ENCODE results near the gene BOD1.

Gene BOD1

GRCh38 chr5:173616577-173617118 lies at the start of gene BOD1:
TSS of gene BOD1 (minus strand) at chr5:173616650. CDS start at chr5:173616436, 214 bp downstream.
- in situ Hi-C loops (cut with MboI; ENCODE audit: low pct_unique_long_range_greater_than_20kb, low sequenced_read_pairs, unreplicated experiment): loop anchor here (25.0 kb wide), 1 partner anchor 696 kb away; no protein-coding TSS in a partner anchor

GRCh38 chr5:173665326-173665725 lies 48.9 kb upstream of the BOD1 start:
- in situ Hi-C loops (cut with MboI; ENCODE audit: low pct_unique_long_range_greater_than_20kb, low sequenced_read_pairs, unreplicated experiment): no loop called here
- TF ChIP-seq CTCF (IDR thresholded peaks at IDR 0.05; ENCODE audit: extremely low read depth, insufficient read depth, missing control alignments): no peak
- DNase-seq (ENCODE audit: low spot score): no peak

More at GRCh38 chr5:173616577-173617118, at the start of gene BOD1:
- TF ChIP-seq CTCF (IDR thresholded peaks at IDR 0.05; ENCODE audit: extremely low read depth, insufficient read depth, missing control alignments): no peak
- peak; percentile 94 for DNase-seq (ENCODE audit: low spot score)

- DNase-seq (ENCODE audit: low spot score): no peak
- no peak for TF ChIP-seq CTCF (IDR thresholded peaks at IDR 0.05; ENCODE audit: extremely low read depth, insufficient read depth, missing control alignments)
- in situ Hi-C loops (cut with MboI; ENCODE audit: low pct_unique_long_range_greater_than_20kb, low sequenced_read_pairs, unreplicated experiment): no loop called here
These were observed 47.7 kb upstream of the BOD1 start for GRCh38 chr5:173664154-173664526.

GRCh38 chr5:173663352-173664153 lies 47.1 kb upstream of the BOD1 start:
- TF ChIP-seq CTCF (IDR thresholded peaks at IDR 0.05; ENCODE audit: extremely low read depth, insufficient read depth, missing control alignments): no peak
- in situ Hi-C loops (cut with MboI; ENCODE audit: low pct_unique_long_range_greater_than_20kb, low sequenced_read_pairs, unreplicated experiment): no loop called here
- no peak for DNase-seq (ENCODE audit: low spot score)

GRCh38 chr5:173662581-173663351 lies 46.3 kb upstream of the BOD1 start:
- TF ChIP-seq CTCF (IDR thresholded peaks at IDR 0.05; ENCODE audit: extremely low read depth, insufficient read depth, missing control alignments): no peak
- in situ Hi-C loops (cut with MboI; ENCODE audit: low pct_unique_long_range_greater_than_20kb, low sequenced_read_pairs, unreplicated experiment): no loop called here
- no peak for DNase-seq (ENCODE audit: low spot score)

- in situ Hi-C loops (cut with MboI; ENCODE audit: low pct_unique_long_range_greater_than_20kb, low sequenced_read_pairs, unreplicated experiment): no loop called here
- no peak for TF ChIP-seq CTCF (IDR thresholded peaks at IDR 0.05; ENCODE audit: extremely low read depth, insufficient read depth, missing control alignments)
These were observed 44.2 kb upstream of the BOD1 start for GRCh38 chr5:173660481-173661280.

More at GRCh38 chr5:173660481-173661280, 44.2 kb upstream of the BOD1 start:
- DNase-seq (ENCODE audit: low spot score): no peak
